ENCODE measurements around the gene FALEC. TPM values are rescaled to one million over a fixed set of nuclear protein-coding genes. Genes with fewer than 3 reads are reported as not detected.

Gene FALEC
- total RNA-seq, 2 donors from 2014 or later, result 0.70 to 1.6 TPM

DNA sequence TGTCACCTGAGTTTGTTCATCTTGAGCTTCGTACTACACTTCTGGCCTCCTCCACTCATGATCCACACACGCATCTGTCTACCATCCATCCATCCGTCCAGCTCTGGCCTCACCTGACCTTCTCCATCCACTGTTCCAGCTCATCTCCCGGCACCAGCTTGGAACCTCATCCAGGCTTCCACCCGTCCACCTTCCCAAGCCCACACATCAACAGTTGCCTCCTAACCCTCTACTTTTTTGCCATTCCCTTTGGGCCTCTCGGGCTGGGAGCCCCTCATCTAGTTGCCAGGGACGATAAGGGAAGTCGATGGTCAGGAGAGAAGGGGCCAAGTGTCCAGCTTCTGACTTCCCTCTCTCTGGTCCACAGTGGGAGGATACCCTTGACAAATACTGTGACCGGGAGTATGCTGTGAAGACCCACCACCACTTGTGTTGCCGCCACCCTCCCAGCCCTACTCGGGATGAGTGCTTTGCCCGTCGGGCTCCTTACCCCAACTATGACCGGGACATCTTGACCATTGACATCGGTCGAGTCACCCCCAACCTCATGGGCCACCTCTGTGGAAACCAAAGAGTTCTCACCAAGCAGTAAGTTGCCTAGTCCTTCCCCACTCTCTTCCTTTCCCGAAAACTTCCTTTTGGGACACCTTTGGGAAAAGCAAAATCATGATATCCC lies 3.4 kb upstream of the FALEC start:
- no peak overlapping the region for H3K4me3 Mint-ChIP-seq
- H3K4me1 Mint-ChIP-seq, result peaks cover 34% of the 10 kb centered on the region
- Histone ChIP-seq H3K9ac (ENCODE audit: extremely low read depth, low read length, poor library complexity, severe bottlenecking) (no peak overlapping the region), H3K4me3 (ENCODE audit: low read length) (no peak overlapping the region), H3K27ac (ENCODE audit: low read depth, low read length) (no peak overlapping the region), H3K4me1 (ENCODE audit: control insufficient read depth, insufficient read depth, low read length) (peaks cover 6% of the 10 kb centered on the region), H3K36me3 (ENCODE audit: control insufficient read depth, insufficient read depth, low read length) (peaks cover 9% of the 10 kb centered on the region), H3K27me3 (ENCODE audit: control insufficient read depth, insufficient read depth, low read length, poor library complexity, severe bottlenecking) (no peaks in the 10 kb centered on the region), H3K9me3 (ENCODE audit: control insufficient read depth, low read length) (no peaks in the 10 kb centered on the region)
- H3K9me3 Mint-ChIP-seq, result no peaks in the 10 kb centered on the region
- WGBS, 2 experiments (ENCODE audit: insufficient coverage in 1 of 2, insufficient read length in 1 of 2), result 85 to 92% methylated on average over 13 to 17 of the region's 17 CpGs
- TF ChIP-seq, protein P1, sequence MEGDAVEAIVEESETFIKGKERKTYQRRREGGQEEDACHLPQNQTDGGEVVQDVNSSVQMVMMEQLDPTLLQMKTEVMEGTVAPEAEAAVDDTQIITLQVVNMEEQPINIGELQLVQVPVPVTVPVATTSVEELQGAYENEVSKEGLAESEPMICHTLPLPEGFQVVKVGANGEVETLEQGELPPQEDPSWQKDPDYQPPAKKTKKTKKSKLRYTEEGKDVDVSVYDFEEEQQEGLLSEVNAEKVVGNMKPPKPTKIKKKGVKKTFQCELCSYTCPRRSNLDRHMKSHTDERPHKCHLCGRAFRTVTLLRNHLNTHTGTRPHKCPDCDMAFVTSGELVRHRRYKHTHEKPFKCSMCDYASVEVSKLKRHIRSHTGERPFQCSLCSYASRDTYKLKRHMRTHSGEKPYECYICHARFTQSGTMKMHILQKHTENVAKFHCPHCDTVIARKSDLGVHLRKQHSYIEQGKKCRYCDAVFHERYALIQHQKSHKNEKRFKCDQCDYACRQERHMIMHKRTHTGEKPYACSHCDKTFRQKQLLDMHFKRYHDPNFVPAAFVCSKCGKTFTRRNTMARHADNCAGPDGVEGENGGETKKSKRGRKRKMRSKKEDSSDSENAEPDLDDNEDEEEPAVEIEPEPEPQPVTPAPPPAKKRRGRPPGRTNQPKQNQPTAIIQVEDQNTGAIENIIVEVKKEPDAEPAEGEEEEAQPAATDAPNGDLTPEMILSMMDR (conservative IDR thresholded peaks at IDR 0.05), result no peak
- no peaks in the 10 kb centered on the region for H3K27me3 Mint-ChIP-seq (ENCODE audit: insufficient read depth)
- H3K27ac Mint-ChIP-seq, result no peak overlapping the region
- peaks cover 12% of the 10 kb centered on the region for H3K36me3 Mint-ChIP-seq (ENCODE audit: low read depth)
- no peak for DNase-seq

- no peak for DNase-seq
- H3K4me1 Mint-ChIP-seq, result peaks cover 29% of the 10 kb centered on the region
- WGBS, 2 experiments (ENCODE audit: insufficient coverage in 1 of 2, insufficient read length in 1 of 2), result 78 to 88% methylated on average over 1 to 2 of the region's 2 CpGs
Measured at GRCh38 chr1:150512846-150513245, 2.7 kb upstream of the FALEC start.

GRCh38 chr1:150513351-150513791 lies 2.2 kb upstream of the FALEC start:
- Mint-ChIP-seq H3K9me3 (no peaks in the 10 kb centered on the region), H3K36me3 (ENCODE audit: low read depth) (peaks cover 7% of the 10 kb centered on the region), H3K4me3 (no peak overlapping the region), H3K27me3 (ENCODE audit: insufficient read depth) (no peaks in the 10 kb centered on the region), H3K27ac (no peak overlapping the region), H3K4me1 (peaks cover 24% of the 10 kb centered on the region)
- no peak overlapping the region for H3K27ac ChIP-seq (ENCODE audit: low read depth, low read length)
- TF ChIP-seq, protein P1 (conservative IDR thresholded peaks at IDR 0.05), result no peak
- H3K27me3 ChIP-seq (ENCODE audit: control insufficient read depth, insufficient read depth, low read length, poor library complexity, severe bottlenecking), result no peaks in the 10 kb centered on the region
- no peaks in the 10 kb centered on the region for H3K36me3 ChIP-seq (ENCODE audit: control insufficient read depth, insufficient read depth, low read length)
- 84 to 90% methylated on average over 5 to 7 of the region's 7 CpGs for WGBS, 2 experiments (ENCODE audit: insufficient coverage in 1 of 2, insufficient read length in 1 of 2)
- H3K4me3 ChIP-seq (ENCODE audit: low read length), result no peak overlapping the region
- H3K9ac ChIP-seq (ENCODE audit: extremely low read depth, low read length, poor library complexity, severe bottlenecking), result no peak overlapping the region
- no peaks in the 10 kb centered on the region for H3K4me1 ChIP-seq (ENCODE audit: control insufficient read depth, insufficient read depth, low read length)
- DNase-seq, result no peak
- no peaks in the 10 kb centered on the region for H3K9me3 ChIP-seq (ENCODE audit: control insufficient read depth, low read length)

More at GRCh38 chr1:150512846-150513245, 2.7 kb upstream of the FALEC start:
- H3K27me3 Mint-ChIP-seq (ENCODE audit: insufficient read depth), result no peaks in the 10 kb centered on the region
- Histone ChIP-seq H3K27ac (ENCODE audit: low read depth, low read length) (no peak overlapping the region), H3K9me3 (ENCODE audit: control insufficient read depth, low read length) (no peaks in the 10 kb centered on the region), H3K27me3 (ENCODE audit: control insufficient read depth, insufficient read depth, low read length, poor library complexity, severe bottlenecking) (no peaks in the 10 kb centered on the region), H3K4me3 (ENCODE audit: low read length) (no peak overlapping the region), H3K4me1 (ENCODE audit: control insufficient read depth, insufficient read depth, low read length) (peaks cover 2% of the 10 kb centered on the region), H3K36me3 (ENCODE audit: control insufficient read depth, insufficient read depth, low read length) (peaks cover 4% of the 10 kb centered on the region), H3K9ac (ENCODE audit: extremely low read depth, low read length, poor library complexity, severe bottlenecking) (no peak overlapping the region)
- no peaks in the 10 kb centered on the region for H3K9me3 Mint-ChIP-seq
- H3K36me3 Mint-ChIP-seq (ENCODE audit: low read depth), result peaks cover 7% of the 10 kb centered on the region
- no peak overlapping the region for H3K27ac Mint-ChIP-seq
- H3K4me3 Mint-ChIP-seq, result no peak overlapping the region
- TF ChIP-seq, protein P1 (conservative IDR thresholded peaks at IDR 0.05), result no peak

All from endodermal cell (in vitro differentiated cells).